Measurements from ENCODE around the gene ZNF624.

DNA sequence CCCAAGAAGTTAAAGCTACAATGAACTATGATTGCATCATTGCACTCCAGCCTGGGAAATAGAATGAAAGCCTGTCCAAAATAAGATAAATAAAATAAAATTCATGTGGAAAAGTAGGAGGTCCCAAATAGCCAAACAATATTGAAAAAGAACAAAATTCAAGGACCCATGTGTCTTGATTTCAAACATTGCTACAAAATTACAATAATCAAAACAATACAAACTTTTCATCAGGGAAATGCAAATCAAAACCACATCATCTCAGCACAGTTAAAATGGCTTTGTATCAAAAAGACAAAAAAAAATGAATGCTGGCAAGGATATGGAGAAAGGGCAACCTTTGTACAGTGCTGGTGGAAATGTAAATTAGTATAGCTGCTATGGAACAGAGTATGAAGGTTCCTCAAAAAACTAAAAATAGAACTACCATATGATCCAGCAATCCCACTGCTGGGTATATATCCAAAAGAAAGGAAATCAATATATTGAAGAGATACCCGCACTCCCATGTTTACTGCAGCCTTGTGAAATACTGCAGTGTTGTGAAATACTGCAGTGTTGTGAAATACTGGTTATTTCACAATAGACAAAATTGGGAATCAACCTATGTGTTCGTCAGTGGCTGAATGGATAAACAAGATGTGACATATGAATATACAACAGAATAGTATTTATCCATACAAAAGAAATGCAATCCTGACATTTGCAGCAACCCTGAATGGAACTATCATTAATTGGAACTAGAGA, 60.1 kb downstream of the ZNF624 start:
- TF ChIP-seq SUZ12 (IDR thresholded peaks at IDR 0.05) (no peak), ARNT (IDR thresholded peaks at IDR 0.05) (no peak), TARDBP (IDR thresholded peaks at IDR 0.05) (no peak), HDGF (IDR thresholded peaks at IDR 0.05; ENCODE audit: borderline replicate concordance) (no peak), FOXK2 (IDR thresholded peaks at IDR 0.05) (no peak), BHLHE40 (IDR thresholded peaks at IDR 0.05; ENCODE audit: borderline replicate concordance) (no peak), ELF4 (IDR thresholded peaks at IDR 0.05) (no peak), FOXA1 (IDR thresholded peaks at IDR 0.05) (no peak), FOXM1 (IDR thresholded peaks at IDR 0.05; ENCODE audit: borderline replicate concordance) (no peak), SP1 (IDR thresholded peaks at IDR 0.05) (no peak), PKNOX1 (IDR thresholded peaks at IDR 0.05) (no peak), ZNF384 (IDR thresholded peaks at IDR 0.05) (no peak), L3MBTL2 (conservative IDR thresholded peaks at IDR 0.05) (no peak), CTBP1 (IDR thresholded peaks at IDR 0.05; ENCODE audit: borderline replicate concordance) (no peak)

Measured in HEK293T (cell line).